Measurements from ENCODE around the gene VWCE.
"Not testable (repeated sequence)": the region's sequence is repeated elsewhere in the genome, so short reads cannot be mapped to it uniquely, and the experiment has no call there.

Gene VWCE

DNA sequence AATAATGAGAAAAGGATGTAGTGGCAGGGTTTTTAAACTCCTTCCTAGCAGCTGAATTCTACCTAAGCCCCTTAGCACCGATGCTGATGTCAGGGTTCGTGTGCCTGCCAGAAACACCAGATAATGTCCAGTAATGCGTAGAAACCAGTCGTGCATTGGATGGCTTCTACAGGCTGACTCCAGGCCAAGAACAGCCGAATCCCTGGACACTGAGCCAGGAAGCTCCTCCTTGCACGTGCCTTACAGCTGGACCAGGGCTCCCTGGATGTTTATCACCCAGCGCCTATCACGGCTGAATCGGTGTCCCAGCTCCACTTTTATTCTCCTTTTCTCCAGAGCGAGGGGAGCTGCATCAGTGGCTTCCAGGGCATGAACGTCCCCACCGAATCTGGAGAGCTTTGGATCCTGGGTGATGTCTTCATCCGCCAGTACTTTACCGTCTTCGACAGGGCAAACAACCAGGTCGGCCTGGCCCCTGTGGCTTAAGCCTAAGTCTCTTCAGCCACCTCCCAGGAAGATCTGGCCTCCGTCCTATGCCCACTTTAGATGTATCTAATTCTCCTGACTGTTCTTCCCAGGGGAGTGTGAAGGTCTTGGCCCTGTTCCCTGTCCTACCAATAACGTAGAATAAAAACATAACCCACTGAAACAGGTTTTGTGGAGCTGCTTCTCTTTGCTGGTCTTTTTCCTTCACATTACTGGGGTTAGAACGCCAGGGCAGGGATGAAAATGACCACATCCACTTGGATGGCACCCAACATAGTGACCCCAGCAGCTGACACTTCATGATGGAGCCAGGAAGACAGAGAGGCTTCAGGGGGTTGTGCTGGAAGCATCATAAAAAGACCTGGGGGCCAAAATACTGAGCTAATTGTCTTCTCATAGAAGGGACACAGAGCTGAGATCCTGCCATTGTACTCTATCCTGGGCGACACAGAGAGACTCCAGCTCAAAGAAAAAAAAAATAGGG, 44.0 kb downstream of the VWCE start:
- DNase-seq, result not testable (repeated sequence)

DNA sequence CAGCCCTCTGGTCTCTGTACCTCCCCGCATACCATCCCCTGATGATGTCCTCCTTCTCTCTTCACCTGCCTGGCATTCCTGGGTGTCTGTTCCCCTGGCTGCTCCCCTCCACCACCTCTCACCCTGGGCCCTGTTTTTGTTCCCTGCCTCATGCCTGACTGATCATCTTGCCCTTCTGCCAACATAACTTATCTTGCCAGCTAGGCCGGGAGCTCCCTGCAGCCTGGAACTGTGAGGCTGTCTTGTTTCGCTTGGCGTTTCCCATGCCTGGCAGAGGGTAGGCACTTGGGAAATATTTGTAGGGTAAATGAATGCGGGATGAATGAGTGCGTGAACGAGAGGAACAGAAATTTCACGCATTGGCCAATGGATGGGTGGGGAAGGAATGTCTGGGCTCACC, 45.9 kb downstream of the VWCE start:
- DNase-seq, result not testable (repeated sequence)

DNA sequence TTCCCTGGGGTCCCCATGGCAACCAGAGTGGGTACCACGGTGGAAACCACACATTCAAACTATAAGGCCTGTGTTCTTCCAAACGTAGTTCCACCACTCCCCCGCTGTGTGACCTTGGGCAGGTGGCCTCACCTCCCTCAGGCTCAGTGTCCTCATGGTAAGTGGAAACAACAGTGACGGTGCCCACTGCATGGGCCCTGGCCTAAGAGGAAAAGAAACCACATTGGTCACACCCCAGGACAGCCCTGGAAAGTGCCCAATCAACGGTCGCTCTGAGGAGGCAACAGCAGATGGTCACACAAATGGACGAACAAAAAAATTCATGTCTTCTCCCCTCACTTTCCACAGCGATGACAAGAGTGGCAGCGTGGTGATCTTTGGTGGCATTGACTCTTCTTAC, 47.0 kb downstream of the VWCE start:
- DNase-seq, result not testable (repeated sequence)

DNA sequence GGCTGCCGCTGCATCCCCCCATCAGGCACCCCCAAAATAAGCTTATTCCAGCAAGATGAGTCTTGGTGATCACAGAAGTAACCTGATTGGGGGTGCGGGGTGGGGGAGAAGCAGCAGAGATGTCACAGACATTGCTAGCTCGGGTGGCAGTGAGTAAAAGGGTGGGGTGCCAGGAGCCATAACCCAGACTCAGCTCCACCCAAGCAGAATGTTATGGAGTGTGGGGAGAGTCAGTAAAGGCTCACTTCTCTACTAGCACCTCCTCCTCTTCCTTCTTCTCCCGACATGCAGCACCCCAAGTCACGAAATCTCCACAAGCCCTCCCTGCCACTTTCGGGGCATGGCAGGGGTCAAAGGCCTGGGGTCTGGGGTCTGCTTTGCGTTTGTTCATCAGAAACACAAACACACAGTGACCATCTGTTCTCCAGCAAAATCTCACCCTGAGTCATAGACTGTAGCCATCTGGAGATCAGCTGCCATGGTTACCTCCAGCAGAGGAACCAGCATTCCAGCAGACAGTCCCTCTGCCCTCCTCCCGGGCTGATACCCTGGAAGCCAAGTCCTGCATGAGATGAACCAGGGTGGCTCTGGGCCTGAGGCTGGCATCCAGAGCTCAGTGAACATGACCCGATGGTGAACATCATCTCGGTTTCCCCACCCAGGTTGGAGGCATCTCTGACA, 49.7 kb downstream of the VWCE start:
- DNase-seq, result not testable (repeated sequence)

DNA sequence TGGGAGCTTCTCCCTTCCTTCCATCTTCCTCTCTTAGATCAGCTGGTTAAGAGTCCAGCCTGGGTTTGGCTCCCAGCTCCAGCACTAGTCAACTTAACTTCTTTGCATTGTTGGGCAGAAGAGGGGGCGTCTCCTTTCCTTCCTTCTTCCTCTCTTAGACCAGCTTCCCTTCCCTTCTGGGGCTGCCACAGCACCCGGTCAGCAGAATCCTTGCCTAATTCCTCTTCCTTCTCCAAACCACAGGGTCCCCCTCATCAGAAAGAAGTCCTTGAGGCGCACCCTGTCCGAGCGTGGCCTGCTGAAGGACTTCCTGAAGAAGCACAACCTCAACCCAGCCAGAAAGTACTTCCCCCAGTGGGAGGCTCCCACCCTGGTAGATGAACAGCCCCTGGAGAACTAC, 53.6 kb downstream of the VWCE start:
- not testable (repeated sequence) for DNase-seq

DNA sequence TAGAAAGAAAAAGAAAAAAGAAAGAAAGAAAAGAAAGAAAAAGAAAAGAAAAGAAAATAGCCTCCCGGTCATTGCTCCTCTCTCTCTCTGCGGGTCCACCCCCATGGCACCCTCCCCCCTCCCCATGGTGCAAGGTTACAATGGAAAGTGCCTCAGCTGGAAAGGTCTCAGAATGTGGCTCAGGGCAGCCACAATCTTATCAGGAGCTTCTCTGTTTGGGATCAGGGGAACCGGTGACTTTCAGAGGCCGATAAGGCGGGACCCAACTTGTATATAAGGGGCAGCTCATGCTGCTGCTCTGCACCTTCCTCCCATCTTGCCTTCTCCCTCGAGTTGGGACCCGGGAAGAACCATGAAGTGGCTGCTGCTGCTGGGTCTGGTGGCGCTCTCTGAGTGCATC, 54.2 kb downstream of the VWCE start, which contains the start of gene PGA5:
PGA5 (plus strand) TSS at position 301 of the 400 bp plus-strand sequence; CDS start at position 353, 52 bp downstream.
- DNase-seq, result not testable (repeated sequence)

DNA sequence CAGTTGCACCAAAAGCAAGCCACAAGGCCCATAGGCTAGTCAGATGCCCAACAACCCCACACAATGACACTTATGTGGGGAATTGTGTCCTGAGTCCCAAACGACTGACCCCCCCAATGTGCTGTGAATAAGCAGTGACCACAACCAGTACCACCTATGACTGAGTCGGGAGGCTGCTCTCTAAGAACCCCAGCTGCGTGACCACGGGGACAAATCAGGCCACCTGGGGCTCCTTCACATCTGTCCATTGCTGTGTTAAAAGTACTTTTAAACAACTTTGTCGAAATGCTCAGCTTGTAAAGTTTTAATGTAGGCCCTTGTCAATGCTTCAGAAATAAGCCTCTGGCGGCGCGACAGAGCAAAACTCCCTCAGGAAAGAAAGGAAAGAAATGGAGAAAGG, 54.8 kb downstream of the VWCE start:
- DNase-seq, result not testable (repeated sequence)

DNA sequence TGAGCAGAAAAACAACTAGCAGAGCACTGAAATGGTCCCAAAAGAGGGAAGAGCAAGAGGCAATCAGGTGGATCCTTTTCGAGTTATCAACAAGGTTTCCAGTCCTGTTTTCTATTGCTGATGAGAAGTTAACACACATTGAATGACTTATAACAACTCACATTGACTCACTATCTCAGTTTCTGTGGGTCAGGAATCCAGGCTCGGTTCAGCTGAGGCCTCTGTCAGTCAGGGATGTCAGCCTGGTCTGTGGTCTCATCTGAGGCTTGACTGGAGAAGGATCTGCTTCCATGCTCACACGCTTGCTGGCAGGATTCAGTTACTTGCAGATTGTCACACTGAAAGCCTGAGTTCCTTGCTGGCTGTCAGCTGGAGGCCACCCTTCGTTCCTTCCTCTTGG, 58.0 kb downstream of the VWCE start:
- not testable (repeated sequence) for DNase-seq

DNA sequence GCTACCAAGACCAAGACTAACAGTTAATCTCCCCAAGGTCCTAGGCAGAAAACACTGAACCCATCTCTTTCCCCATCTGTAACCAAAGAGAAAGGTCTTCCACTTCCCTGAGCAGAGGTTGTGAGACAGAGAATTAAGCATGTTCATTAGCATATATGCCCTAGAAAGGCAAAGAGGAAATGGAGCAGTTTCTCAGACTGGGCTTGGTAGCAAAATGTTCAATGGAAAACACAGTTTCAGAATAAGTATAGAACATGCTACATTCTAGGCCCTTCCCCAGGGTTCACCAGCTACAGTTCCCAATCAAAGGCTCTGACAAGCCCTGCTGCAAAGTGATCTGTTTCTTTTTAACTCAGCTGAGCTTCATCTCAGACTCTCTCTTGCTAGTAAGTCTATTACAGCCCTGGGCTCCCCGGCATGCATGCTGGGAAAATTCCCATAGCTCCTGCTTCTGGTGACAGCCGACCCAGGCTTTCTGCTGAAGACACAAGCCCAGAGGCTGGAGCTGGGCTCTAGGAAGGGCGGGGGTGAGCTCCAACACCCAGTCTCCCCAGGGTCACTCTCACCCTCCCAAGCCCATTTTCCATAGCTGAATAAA, 62.5 kb downstream of the VWCE start:
- DNase-seq, result not testable (repeated sequence)

DNA sequence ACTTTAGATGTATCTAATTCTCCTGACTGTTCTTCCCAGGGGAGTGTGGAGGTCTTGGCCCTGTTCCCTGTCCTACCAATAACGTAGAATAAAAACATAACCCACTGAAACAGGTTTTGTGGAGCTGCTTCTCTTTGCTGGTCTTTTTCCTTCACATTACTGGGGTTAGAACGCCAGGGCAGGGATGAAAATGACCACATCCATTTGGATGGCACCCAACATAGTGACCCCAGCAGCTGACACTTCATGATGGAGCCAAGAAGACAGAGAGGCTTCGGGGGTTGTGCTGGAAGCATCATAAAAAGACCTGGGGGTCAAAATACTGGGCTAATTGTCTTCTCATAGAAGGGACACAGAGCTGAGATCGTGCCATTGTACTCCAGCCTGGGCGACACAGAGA, 63.5 kb downstream of the VWCE start:
- not testable (repeated sequence) for DNase-seq

DNA sequence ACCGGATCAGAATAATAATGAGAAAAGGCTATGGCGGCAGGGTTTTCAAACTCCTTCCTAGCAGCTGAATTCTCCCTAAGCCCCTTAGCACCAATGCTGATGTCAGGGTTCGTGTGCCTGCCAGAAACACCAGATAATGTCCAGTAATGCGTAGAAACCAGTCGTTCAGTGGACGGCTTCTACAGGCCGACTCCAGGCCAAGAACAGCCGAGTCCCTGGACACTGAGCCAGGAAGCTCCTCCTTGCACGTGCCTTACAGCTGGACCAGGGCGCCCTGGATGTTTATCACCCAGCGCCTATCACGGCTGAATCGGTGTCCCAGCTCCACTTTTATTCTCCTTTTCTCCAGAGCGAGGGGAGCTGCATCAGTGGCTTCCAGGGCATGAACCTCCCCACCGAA, 64.1 kb downstream of the VWCE start:
- DNase-seq, result not testable (repeated sequence)

DNA sequence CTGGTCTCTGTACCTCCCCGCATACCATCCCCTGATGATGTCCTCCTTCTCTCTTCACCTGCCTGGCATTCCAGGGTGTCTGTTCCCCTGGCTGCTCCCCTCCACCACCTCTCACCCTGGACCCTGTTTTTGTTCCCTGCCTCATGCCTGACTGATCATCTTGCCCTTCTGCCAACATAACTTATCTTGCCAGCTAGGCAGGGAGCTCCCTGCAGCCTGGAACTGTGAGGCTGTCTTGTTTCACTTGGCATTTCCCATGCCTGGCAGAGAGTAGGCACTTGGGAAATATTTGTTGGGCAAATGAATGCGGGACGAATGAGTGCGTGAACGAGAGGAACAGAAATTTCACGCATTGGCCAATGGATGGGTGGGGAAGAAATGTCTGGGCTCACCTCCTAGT, 65.7 kb downstream of the VWCE start:
- DNase-seq, result not testable (repeated sequence)

DNA sequence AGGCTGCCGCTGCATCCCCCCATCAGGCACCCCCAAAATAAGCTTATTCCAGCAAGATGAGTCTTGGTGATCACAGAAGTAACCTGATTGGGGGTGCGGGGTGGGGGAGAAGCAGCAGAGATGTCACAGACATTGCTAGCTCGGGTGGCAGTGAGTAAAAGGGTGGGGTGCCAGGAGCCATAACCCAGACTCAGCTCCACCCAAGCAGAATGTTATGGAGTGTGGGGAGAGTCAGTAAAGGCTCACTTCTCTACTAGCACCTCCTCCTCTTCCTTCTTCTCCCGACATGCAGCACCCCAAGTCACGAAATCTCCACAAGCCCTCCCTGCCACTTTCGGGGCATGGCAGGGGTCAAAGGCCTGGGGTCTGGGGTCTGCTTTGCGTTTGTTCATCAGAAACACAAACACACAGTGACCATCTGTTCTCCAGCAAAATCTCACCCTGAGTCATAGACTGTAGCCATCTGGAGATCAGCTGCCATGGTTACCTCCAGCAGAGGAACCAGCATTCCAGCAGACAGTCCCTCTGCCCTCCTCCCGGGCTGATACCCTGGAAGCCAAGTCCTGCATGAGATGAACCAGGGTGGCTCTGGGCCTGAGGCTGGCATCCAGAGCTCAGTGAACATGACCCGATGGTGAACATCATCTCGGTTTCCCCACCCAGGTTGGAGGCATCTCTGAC, 68.5 kb downstream of the VWCE start:
- DNase-seq, result not testable (repeated sequence)

DNA sequence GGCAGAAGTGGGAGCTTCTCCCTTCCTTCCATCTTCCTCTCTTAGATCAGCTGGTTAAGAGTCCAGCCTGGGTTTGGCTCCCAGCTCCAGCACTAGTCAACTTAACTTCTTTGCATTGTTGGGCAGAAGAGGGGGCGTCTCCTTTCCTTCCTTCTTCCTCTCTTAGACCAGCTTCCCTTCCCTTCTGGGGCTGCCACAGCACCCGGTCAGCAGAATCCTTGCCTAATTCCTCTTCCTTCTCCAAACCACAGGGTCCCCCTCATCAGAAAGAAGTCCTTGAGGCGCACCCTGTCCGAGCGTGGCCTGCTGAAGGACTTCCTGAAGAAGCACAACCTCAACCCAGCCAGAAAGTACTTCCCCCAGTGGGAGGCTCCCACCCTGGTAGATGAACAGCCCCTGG, 72.4 kb downstream of the VWCE start:
- DNase-seq, result not testable (repeated sequence)

DNA sequence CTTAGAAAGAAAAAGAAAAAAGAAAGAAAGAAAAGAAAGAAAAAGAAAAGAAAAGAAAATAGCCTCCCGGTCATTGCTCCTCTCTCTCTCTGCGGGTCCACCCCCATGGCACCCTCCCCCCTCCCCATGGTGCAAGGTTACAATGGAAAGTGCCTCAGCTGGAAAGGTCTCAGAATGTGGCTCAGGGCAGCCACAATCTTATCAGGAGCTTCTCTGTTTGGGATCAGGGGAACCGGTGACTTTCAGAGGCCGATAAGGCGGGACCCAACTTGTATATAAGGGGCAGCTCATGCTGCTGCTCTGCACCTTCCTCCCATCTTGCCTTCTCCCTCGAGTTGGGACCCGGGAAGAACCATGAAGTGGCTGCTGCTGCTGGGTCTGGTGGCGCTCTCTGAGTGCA, 73.1 kb downstream of the VWCE start, which contains the start of gene PGA4:
PGA4 (plus strand) TSS at position 301 of the 400 bp plus-strand sequence; CDS start at position 355, 54 bp downstream.
- not testable (repeated sequence) for DNase-seq

DNA sequence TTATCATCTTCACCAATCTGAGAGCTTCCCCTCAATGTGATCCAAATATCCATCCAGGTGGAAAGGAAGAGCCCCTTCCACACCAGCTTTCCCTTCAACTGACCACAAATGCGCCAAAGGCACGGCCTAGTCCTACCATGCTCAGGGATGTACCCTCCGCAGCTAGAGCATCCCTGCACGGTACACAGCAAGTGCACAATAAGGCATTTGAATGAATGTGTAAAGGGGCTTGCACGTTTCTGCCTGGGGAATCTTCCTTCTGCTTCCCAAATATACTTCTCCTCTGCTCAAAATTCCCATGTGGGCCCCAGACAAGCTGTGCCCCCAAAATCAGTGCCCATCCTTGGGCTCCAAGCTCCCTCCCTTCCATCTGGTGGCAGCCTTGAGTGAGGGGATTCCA, 76.1 kb downstream of the VWCE start:
- DNase-seq, result not testable (repeated sequence)

DNA sequence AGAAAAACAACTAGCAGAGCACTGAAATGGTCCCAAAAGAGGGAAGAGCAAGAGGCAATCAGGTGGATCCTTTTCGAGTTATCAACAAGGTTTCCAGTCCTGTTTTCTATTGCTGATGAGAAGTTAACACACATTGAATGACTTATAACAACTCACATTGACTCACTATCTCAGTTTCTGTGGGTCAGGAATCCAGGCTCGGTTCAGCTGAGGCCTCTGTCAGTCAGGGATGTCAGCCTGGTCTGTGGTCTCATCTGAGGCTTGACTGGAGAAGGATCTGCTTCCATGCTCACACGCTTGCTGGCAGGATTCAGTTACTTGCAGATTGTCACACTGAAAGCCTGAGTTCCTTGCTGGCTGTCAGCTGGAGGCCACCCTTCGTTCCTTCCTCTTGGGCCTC, 76.8 kb downstream of the VWCE start:
- not testable (repeated sequence) for DNase-seq

DNA sequence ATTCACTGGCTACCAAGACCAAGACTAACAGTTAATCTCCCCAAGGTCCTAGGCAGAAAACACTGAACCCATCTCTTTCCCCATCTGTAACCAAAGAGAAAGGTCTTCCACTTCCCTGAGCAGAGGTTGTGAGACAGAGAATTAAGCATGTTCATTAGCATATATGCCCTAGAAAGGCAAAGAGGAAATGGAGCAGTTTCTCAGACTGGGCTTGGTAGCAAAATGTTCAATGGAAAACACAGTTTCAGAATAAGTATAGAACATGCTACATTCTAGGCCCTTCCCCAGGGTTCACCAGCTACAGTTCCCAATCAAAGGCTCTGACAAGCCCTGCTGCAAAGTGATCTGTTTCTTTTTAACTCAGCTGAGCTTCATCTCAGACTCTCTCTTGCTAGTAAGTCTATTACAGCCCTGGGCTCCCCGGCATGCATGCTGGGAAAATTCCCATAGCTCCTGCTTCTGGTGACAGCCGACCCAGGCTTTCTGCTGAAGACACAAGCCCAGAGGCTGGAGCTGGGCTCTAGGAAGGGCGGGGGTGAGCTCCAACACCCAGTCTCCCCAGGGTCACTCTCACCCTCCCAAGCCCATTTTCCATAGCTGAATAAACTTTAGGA, 81.3 kb downstream of the VWCE start:
- DNase-seq, result not testable (repeated sequence)

DNA sequence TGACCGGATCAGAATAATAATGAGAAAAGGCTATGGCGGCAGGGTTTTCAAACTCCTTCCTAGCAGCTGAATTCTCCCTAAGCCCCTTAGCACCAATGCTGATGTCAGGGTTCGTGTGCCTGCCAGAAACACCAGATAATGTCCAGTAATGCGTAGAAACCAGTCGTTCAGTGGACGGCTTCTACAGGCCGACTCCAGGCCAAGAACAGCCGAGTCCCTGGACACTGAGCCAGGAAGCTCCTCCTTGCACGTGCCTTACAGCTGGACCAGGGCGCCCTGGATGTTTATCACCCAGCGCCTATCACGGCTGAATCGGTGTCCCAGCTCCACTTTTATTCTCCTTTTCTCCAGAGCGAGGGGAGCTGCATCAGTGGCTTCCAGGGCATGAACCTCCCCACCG, 82.9 kb downstream of the VWCE start:
- not testable (repeated sequence) for DNase-seq

DNA sequence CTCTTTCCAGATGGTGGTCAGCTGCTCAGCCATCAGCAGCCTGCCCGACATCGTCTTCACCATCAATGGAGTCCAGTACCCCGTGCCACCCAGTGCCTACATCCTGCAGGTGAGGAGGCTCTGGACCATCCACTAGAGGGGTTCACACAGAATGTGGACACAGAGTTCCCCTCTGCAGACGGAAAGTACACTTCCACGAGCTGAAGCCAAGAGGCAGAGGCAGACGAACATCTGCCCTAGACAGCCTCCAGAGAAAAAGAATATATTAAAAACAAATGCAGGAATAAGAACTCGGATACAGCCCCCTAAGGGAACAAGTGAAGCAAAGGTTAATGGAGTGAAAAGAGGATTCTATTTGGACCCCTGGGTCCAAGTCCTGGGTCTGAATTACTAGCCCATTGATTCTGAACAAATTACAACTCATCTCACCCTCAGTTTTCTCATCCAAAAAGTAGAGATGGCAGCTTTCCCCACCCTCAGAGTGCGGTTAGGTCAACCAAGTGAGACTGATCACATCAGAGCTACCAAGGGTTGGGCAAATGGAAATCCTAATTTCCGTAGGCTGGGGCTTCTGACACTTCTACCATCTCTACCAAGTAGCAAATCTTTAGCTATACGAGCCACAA, 83.7 kb downstream of the VWCE start:
- DNase-seq, result not testable (repeated sequence)

DNA sequence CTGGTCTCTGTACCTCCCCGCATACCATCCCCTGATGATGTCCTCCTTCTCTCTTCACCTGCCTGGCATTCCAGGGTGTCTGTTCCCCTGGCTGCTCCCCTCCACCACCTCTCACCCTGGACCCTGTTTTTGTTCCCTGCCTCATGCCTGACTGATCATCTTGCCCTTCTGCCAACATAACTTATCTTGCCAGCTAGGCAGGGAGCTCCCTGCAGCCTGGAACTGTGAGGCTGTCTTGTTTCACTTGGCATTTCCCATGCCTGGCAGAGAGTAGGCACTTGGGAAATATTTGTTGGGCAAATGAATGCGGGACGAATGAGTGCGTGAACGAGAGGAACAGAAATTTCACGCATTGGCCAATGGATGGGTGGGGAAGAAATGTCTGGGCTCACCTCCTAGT, 84.5 kb downstream of the VWCE start:
- not testable (repeated sequence) for DNase-seq

All from NCI-H187 (cell line).